ENCODE data around the gene CDAN1. TPM values are rescaled to one million over a fixed set of nuclear protein-coding genes. Genes with fewer than 3 reads are reported as not detected.

The CDAN1 gene
- total RNA-seq, 2 experiments from 2014 or later: 20.9 to 21.0 TPM

DNA sequence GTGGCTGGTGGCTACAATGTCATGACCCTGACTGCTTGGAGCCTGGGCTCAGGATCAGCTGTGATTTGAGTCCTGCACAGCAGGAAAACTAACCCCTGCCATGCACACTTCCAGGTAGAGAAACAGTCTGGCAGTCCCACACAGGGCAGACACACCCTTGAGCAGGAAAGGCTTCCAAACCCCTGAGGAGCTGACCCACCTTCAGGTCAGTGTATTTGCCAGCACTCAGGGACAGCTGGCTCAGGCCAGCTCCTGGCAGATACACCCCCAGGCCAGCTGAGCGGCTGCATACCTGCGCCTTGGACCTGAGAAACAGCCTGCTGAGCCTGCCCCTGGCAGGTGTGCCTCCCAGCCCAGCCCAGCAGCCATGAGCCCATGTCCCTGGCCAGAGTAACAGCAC lies 22.2 kb upstream of the CDAN1 start:
- intact Hi-C loops (cut with micrococcal nuclease): no loop called here
- POLR2A ChIA-PET: no interaction called here
- CTCF ChIA-PET: interaction anchor here (0.7 kb wide), 1 partner anchor 167 kb away, joined by 5 read pairs; no protein-coding TSS in a partner anchor

DNA sequence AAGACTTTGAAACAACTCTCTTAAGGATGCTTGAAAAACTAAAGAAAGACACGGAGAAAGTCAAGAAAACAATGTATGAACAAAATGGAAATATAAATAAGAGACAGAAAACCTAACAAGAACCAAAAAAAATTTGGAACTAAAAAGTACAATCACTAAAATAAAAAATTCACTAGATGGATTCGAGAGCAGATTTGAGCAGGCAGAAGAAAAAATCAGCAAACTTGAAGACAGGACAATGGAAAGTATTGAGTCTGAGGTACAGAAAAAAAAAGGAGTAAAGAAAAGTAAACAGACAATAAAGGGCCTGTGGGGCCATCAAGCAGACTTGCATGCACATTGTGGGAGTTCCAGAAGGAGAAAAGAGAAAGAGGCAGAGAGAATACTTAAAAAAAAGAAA lies 13.4 kb upstream of the CDAN1 start:
- no peak for DNase-seq
- Mint-ChIP-seq H3K27ac (no peak overlapping the region), H3K9me3 (peaks cover 6% of the 10 kb centered on the region), H3K36me3 (peaks cover 40% of the 10 kb centered on the region), H3K4me1 (ENCODE audit: low read depth) (no peaks in the 10 kb centered on the region), H3K27me3 (no peaks in the 10 kb centered on the region), H3K4me3 (no peak overlapping the region)
- ChIA-PET CTCF (no interaction called here), POLR2A (no interaction called here)
- intact Hi-C loops (cut with micrococcal nuclease): no loop called here

More for the DNA sequence above, 22.2 kb upstream of the CDAN1 start:
- H3K4me3 Mint-ChIP-seq: no peak overlapping the region
- peaks cover 32% of the 10 kb centered on the region for H3K36me3 Mint-ChIP-seq
- no peak for DNase-seq
- H3K27me3 Mint-ChIP-seq: no peaks in the 10 kb centered on the region
- peaks cover 32% of the 10 kb centered on the region for H3K9me3 Mint-ChIP-seq
- H3K4me1 Mint-ChIP-seq (ENCODE audit: low read depth): no peaks in the 10 kb centered on the region
- no peak overlapping the region for H3K27ac Mint-ChIP-seq

DNA sequence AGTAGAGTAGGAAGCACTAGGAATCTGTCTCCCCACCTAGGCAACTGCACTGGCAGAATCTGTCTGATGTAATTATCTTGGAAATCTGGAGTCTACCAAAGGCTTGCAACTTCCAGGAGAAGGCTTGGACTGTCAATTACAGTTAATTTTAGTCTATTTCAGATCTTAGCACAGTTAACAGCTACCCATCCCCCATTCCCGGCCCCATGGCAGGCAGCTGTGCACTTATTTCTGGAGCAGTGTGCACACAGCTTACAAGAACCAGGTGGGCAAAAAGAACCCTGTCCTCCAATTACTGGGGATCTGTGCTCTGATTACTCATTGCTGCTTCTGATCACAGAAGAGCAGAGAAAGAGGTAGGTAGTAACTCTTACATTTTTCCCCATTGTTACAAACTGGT lies 12.3 kb upstream of the CDAN1 start:
- DNase-seq: no peak
- no peak overlapping the region for H3K27ac Mint-ChIP-seq
- POLR2A ChIA-PET: no interaction called here
- intact Hi-C loops (cut with micrococcal nuclease): no loop called here
- no peaks in the 10 kb centered on the region for H3K27me3 Mint-ChIP-seq
- no peak overlapping the region for H3K4me3 Mint-ChIP-seq
- no peaks in the 10 kb centered on the region for H3K4me1 Mint-ChIP-seq (ENCODE audit: low read depth)
- CTCF ChIA-PET: no interaction called here
- peaks cover 40% of the 10 kb centered on the region for H3K36me3 Mint-ChIP-seq
- H3K9me3 Mint-ChIP-seq: peaks cover 6% of the 10 kb centered on the region

DNA sequence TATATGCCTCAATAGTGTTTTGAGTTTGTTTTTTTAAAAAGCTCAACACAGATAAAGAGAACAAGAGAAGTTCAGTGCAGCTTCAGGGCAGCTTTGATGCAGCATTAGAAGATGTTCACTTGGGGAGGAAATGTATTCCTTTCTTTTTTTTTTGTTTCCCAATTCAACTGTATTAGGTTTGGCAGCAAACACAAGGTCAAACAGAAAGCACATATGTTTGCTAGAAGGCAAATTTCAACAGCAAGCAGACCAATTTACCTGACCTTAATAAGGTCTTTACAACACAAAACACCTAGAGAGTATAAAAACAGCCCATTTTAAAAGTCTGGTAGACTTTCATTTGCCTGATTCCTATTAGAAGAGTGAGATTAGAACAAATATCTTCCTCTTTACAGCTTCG lies 7.3 kb upstream of the CDAN1 start:
- ChIA-PET CTCF (no interaction called here), POLR2A (no interaction called here)
- Mint-ChIP-seq H3K4me3 (no peak overlapping the region), H3K27me3 (no peaks in the 10 kb centered on the region), H3K4me1 (ENCODE audit: low read depth) (no peaks in the 10 kb centered on the region), H3K9me3 (no peaks in the 10 kb centered on the region), H3K36me3 (no peaks in the 10 kb centered on the region), H3K27ac (no peak overlapping the region)
- intact Hi-C loops (cut with micrococcal nuclease): no loop called here
- no peak for DNase-seq

DNA sequence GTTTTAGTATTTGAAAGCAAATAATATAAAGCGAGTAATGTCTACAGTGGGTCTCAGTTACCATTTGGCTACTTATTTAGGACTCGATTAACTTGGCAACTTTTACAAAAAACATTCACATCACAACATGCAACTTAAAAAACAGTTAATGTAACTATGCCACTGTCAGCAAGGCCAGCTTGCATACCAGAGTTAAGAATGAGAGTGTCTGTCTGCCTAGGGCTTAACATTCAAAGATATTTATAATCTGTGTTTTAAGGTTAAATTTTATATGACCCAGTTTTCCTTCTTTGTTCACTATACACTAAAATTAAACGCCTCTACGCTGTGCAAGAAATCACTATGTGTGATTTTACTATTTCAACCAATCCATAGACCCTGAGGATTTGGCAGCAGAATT lies 5.2 kb upstream of the CDAN1 start:
- ChIA-PET POLR2A (interaction anchor here (0.6 kb wide), 1 partner anchor 806 kb away, joined by 3 read pairs; no protein-coding TSS in a partner anchor), CTCF (no interaction called here)
- intact Hi-C loops (cut with micrococcal nuclease): no loop called here
- Mint-ChIP-seq H3K4me1 (ENCODE audit: low read depth) (peaks cover 6% of the 10 kb centered on the region), H3K36me3 (no peaks in the 10 kb centered on the region), H3K9me3 (no peaks in the 10 kb centered on the region), H3K4me3 (no peak overlapping the region), H3K27me3 (no peaks in the 10 kb centered on the region), H3K27ac (no peak overlapping the region)
- DNase-seq: no peak

DNA sequence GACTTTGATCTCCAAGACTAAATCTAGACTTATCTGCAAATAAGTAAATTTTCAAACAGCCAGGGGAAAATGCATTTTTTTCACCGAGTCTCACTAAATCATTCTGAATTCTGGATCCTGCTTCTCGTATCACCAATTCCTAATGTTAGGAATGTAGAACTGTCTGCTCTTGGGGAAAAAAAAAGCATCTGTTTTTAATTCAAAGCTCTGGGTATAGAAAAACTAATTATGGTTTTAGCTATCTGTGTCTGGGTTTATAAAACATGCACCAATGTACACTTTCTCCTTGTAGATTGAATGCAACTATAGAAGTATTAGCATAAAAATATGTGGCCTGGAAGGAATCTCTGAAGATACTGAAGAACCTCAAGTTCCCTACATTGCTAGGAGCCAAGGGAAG lies 4.8 kb upstream of the CDAN1 start:
- peaks cover 7% of the 10 kb centered on the region for H3K4me1 Mint-ChIP-seq (ENCODE audit: low read depth)
- H3K4me3 Mint-ChIP-seq: no peak overlapping the region
- CTCF ChIA-PET: no interaction called here

DNA sequence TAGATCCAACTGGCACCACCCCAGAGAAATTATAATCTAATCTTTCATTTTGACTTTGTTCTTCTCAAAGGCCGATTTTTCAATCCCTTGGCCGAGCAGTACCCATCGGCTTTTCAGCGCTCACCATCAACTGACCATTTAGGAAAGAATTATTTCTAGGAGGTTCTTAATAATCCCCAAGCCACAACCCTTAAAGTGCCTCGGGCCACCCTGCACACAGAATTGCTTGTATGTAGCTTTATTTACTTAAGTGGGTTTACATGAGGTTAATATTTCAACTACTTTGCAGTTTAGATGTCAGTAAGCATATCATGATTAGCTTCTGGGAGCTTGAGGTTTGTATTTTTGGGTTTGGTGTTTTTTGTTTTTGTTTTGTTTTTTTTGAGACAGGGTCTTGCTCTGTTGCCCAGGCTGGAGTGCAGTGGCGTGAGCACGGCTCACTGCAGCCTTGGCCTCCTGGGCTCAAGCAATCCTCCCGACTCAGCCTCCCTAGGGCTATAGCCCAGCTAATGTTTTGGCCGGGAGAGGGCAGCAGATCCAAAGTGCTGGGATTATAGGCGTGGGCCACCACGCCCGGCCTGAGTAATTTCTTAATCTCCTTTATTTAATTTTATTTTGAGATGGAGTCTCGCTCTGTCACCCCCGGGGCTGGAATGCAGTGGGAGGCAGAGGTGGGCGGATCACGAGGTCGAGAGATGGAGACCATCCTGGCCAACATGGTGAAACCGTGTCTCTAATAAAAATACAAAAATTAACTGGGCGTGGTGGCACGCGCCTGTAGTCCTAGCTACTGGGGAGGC lies 801 bp upstream of the CDAN1 start:
- peak overlapping the region; percentile 54 for H3K27ac Mint-ChIP-seq
- POLR2A ChIA-PET: interaction anchor here (1.4 kb wide), 1 partner anchor 14 kb away, joined by 3 read pairs; no protein-coding TSS in a partner anchor
- CTCF ChIA-PET: interaction anchor here (1.0 to 4.6 kb wide), 2 partner anchors 189 to 467 kb away, joined by 4 to 25 read pairs; no protein-coding TSS in a partner anchor
- H3K9me3 Mint-ChIP-seq: no peaks in the 10 kb centered on the region
- intact Hi-C loops (cut with micrococcal nuclease): loop anchor here (5.0 to 10.0 kb wide), 2 partner anchors 160 to 187 kb away; partner anchors contain the start of genes STARD9 and TTBK2
- DNase-seq: no peak
- no peaks in the 10 kb centered on the region for H3K27me3 Mint-ChIP-seq
- peaks cover 18% of the 10 kb centered on the region for H3K4me1 Mint-ChIP-seq (ENCODE audit: low read depth)
- peak overlapping the region; percentile 77 for H3K4me3 Mint-ChIP-seq
- H3K36me3 Mint-ChIP-seq: peaks cover 3% of the 10 kb centered on the region

More for the DNA sequence above, 4.8 kb upstream of the CDAN1 start:
- DNase-seq: no peak
- Mint-ChIP-seq H3K36me3 (no peaks in the 10 kb centered on the region), H3K9me3 (no peaks in the 10 kb centered on the region), H3K27me3 (no peaks in the 10 kb centered on the region), H3K27ac (no peak overlapping the region)
- intact Hi-C loops (cut with micrococcal nuclease): no loop called here
- POLR2A ChIA-PET: no interaction called here

DNA sequence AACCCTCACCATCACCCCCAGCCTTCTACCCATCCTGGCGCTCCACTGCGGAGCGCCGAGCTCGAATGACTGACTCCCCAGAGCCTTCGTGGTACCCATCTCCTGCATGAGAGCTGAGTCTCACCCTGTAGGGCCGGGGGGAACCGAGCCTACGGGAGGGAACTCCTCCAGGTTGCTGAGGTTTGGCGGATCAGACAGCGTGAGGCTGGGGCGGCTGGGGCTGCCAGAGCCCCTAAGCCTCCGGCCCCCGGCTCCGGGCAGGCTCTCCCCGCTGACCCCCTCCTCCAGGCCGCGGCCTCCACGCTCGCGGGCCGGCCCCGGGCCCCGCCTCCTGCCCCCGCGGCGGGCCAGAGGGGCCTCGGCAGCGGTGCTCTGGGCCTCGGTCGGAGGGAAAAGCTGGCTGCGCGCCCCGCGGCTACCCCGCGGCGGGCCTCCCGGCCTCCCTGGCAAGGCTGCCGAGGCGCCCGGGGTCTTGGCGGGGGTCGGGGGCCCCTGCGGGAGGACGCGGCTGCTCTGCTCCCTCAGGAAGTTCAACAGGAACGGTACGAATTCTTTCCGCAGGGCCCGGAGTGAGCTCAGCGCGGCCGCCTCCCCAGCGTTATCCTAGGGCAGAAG lies 643 bp downstream of the CDAN1 start:
- Mint-ChIP-seq H3K9me3 (no peaks in the 10 kb centered on the region), H3K27me3 (no peaks in the 10 kb centered on the region), H3K27ac (no peak overlapping the region), H3K4me1 (ENCODE audit: low read depth) (peaks cover 18% of the 10 kb centered on the region), H3K4me3 (peak overlapping the region; percentile 77), H3K36me3 (peaks cover 16% of the 10 kb centered on the region)
- peak; percentile 18 for DNase-seq
- POLR2A ChIA-PET: interaction anchor here (1.3 to 1.4 kb wide), 3 partner anchors 13 to 188 kb away, joined by 3 to 4 read pairs (median 3); partner anchors contain the start of genes HAUS2 and LRRC57
- intact Hi-C loops (cut with micrococcal nuclease): loop anchor here (5.0 to 10.0 kb wide), 2 partner anchors 159 to 189 kb away; partner anchors contain the start of genes STARD9 and TTBK2
- CTCF ChIA-PET: interaction anchor here (4.6 kb wide), 1 partner anchor 190 kb away, joined by 25 read pairs; no protein-coding TSS in a partner anchor

DNA sequence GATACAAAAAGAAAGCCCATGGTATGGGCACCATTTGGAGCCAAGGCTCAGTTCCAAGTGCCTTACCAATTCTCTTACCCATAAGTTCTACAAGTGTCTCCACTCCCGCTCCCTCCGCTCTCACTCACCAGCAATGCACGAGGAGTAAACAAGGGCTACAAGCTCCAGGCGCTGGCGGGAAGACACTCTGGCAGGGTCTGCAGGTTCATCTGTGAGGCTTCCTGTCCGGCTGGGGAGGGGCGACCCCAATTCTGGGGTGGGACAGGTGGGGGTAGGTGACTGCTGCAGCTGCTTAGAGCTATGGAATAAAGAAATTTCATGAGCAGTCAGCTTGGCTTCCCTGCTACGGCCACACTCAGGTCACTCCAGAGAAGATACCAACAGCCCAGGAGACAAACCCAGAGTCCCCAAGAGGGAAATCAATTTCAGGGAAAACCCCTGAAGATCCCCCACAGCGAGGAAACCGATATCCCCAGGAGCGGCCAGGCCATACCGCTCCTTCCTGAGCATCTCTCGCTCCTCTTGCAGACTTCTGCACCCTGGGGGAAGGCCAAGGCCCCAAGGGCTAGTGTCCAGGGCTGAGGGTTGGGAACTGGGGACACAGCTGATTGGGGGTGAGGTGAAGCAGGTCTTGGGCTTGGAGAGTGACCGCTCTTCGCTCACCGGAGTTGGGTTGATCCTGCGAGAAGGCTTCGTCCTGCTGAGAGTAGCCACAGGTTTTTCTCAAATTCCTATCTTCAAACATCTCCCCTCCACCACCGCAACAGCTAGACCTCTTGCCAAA lies 1.4 kb downstream of the CDAN1 start:
- POLR2A ChIA-PET: interaction anchor here (1.3 kb wide), 2 partner anchors 187 to 188 kb away, joined by 3 to 4 read pairs; partner anchors contain the start of genes HAUS2 and LRRC57
- CTCF ChIA-PET: interaction anchor here (4.6 kb wide), 1 partner anchor 191 kb away, joined by 25 read pairs; no protein-coding TSS in a partner anchor
- H3K4me3 Mint-ChIP-seq: peak overlapping the region; percentile 70

DNA sequence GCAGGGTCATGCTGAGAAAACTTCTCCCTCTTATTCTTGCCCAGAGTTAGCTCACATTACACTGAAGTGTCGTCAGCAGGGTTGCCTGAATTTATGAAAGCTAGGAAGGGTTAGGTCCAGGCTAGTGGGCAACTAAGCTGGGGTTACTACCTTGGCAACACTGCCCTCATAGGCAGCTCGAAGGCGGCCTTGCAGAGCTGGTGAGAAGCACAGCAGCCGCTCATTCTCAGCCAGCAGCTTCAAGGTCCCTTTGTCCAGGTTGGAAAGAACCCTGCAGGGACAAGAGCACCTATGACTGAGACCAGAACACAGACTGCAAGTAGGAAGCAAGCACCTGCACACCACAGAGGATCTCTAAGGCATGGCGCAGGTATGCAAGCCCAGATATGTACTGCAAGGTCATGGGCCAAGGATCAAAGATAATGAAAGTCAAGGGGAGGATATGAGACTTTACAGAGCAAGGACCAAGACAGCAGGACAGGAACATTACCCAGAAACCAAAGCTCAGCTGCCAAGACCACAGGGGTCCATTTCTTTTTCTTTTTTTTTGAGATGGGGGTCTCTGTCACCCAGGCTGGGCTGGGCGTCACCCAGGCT lies 2.8 kb downstream of the CDAN1 start:
- DNase-seq: no peak
- CTCF ChIA-PET: interaction anchor here (1.0 kb wide), 1 partner anchor 192 kb away, joined by 4 read pairs; no protein-coding TSS in a partner anchor
- Mint-ChIP-seq H3K4me3 (no peak overlapping the region), H3K9me3 (no peaks in the 10 kb centered on the region), H3K36me3 (peaks cover 26% of the 10 kb centered on the region), H3K27me3 (no peaks in the 10 kb centered on the region), H3K4me1 (ENCODE audit: low read depth) (peaks cover 18% of the 10 kb centered on the region), H3K27ac (no peak overlapping the region)
- POLR2A ChIA-PET: no interaction called here
- intact Hi-C loops (cut with micrococcal nuclease): loop anchor here (10.0 kb wide), 1 partner anchor 191 kb away; the partner anchor contains the start of gene TTBK2

More for the DNA sequence above, 1.4 kb downstream of the CDAN1 start:
- no peak for DNase-seq
- Mint-ChIP-seq H3K27me3 (no peaks in the 10 kb centered on the region), H3K36me3 (peaks cover 16% of the 10 kb centered on the region), H3K9me3 (no peaks in the 10 kb centered on the region), H3K4me1 (ENCODE audit: low read depth) (peaks cover 18% of the 10 kb centered on the region), H3K27ac (no peak overlapping the region)
- intact Hi-C loops (cut with micrococcal nuclease): loop anchor here (5.0 to 10.0 kb wide), 2 partner anchors 158 to 189 kb away; partner anchors contain the start of genes STARD9 and TTBK2

DNA sequence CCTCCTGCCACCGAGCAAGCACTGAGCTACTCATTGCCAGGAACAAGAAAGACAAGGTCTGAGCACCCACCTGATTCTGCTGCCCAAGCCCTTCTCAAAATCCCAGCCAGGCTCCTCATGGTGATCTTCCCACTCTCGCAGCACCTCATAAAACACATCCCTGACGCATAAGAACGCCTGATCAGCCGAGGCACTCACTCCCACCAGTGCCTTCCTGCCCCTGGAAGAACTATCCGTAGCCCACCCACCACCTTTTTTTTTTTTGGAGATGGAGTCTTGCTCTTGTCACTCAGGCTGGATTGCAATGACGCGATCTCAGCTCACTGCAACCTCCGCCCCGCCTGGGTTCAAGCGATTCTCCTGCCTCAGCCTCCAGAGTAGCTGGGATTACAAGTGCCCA lies 3.9 kb downstream of the CDAN1 start:
- no peak for DNase-seq
- ChIA-PET POLR2A (no interaction called here), CTCF (interaction anchor here (0.9 kb wide), 1 partner anchor 193 kb away, joined by 4 read pairs; no protein-coding TSS in a partner anchor)
- Mint-ChIP-seq H3K4me3 (no peak overlapping the region), H3K27ac (no peak overlapping the region), H3K9me3 (no peaks in the 10 kb centered on the region), H3K36me3 (peaks cover 29% of the 10 kb centered on the region), H3K27me3 (no peaks in the 10 kb centered on the region), H3K4me1 (ENCODE audit: low read depth) (peaks cover 18% of the 10 kb centered on the region)
- intact Hi-C loops (cut with micrococcal nuclease): loop anchor here (10.0 kb wide), 1 partner anchor 192 kb away; the partner anchor contains the start of gene TTBK2
